HepG2 (cell line): ENCODE results near the gene FOXP3. TPM values are rescaled to one million over a fixed set of nuclear protein-coding genes. Genes with fewer than 3 reads are reported as not detected.

ENCODE experiments used
- ATAC-seq: fragments of 200-7000 bp; cut with Tn5 transposase; 3 replicates; pipeline ENCODE4 v1.9.1; 2020; ENCODE audit warnings: mild to moderate bottlenecking, moderate library complexity
- BruUV-seq: library from RNA; stranded (reverse); fragments of 400-500 nt; replicated peaks from 2 replicates; lab custom pipeline; 2021; lab: Mats Ljungman, UMichigan
- CTCF ChIA-PET: fragments of 300-600 bp; formaldehyde crosslinking; extraction: SDS; loops from one replicate; lab custom pipeline; 2021; ENCODE audit warnings: low total read pairs, inconsistent platforms, low intra/inter-chr PET ratio; lab: Yijun Ruan, JAX
- POLR2A ChIA-PET: fragments of 350-600 bp; sonication (Branson Sonifier 250); formaldehyde crosslinking; loops from one replicate; lab custom pipeline; 2020; ENCODE audit warnings: antibody characterized with exemption, inconsistent platforms; lab: Yijun Ruan, JAX
- DNase-seq: peaks from one replicate; pipeline ENCODE4 v3.0.0-alpha.2; 2015; ENCODE audit warnings: low spot score
- FAIRE-seq: peaks from 3 replicates; lab custom pipeline; 2011; peaks lifted over from hg19 to GRCh38; lab: Jason Lieb, UNC
- H2AFZ ChIP-seq: one replicate; pipeline ENCODE4 v1.6.1; 2011; ENCODE audit warnings: low read length, inconsistent platforms
- H3K27ac ChIP-seq: fragments of 300-600 bp; 3 replicates; pipeline ENCODE4 v1.8.0; 2011; ENCODE audit warnings: mixed run types, mild to moderate bottlenecking, mixed read lengths, low read length, inconsistent platforms; ENCODE audit not compliant: insufficient read depth; ENCODE audit errors: extremely low read length
- H3K27me3 ChIP-seq, 2 experiments: fragments of 200-600 bp in 1 of 2; 2 replicates in 1 of 2; 3 replicates in 1 of 2; pipeline versions ENCODE4 v1.6.0 to v1.8.0; 2011; ENCODE audit warnings: low read length in 2 of 2, mild to moderate bottlenecking in 2 of 2, moderate library complexity in 2 of 2, inconsistent platforms in 1 of 2; ENCODE audit not compliant: insufficient read depth in 2 of 2, control insufficient read depth in 1 of 2
- H3K36me3 ChIP-seq, 2 experiments: fragments of 200-600 bp in 1 of 2; replicated peaks in 1 of 2; 2 replicates in 1 of 2; 3 replicates in 1 of 2; pipeline versions ENCODE4 v1.5.1 to v1.8.0; 2011; ENCODE audit warnings: low read length in 2 of 2, inconsistent platforms in 1 of 2; ENCODE audit not compliant: insufficient read depth in 2 of 2, control insufficient read depth in 1 of 2
- H3K4me1 ChIP-seq: 2 replicates; pipeline ENCODE4 v1.5.1; 2012; ENCODE audit warnings: low read length, inconsistent platforms; ENCODE audit not compliant: insufficient read depth
- H3K4me2 ChIP-seq: 2 replicates; pipeline ENCODE4 v1.6.0; 2011; ENCODE audit warnings: low read depth, low read length, inconsistent platforms
- H3K4me3 ChIP-seq, 3 experiments: fragments of 200-600 bp in 1 of 3; sonication (generic), shearing (Covaris generic) in 1 of 3; replicated peaks in 1 of 3; 2 replicates each; pipeline ENCODE4 v1.5.1; 2011 to 2016; ENCODE audit warnings: low read length in 3 of 3, inconsistent platforms in 2 of 3, low read depth in 2 of 3, mild to moderate bottlenecking in 2 of 3, control low read depth in 1 of 3, mixed read lengths in 1 of 3; ENCODE audit not compliant: insufficient read depth in 1 of 3
- H3K79me2 ChIP-seq: one replicate; pipeline ENCODE4 v1.6.1; 2011; ENCODE audit warnings: low read length, inconsistent platforms; ENCODE audit not compliant: insufficient read depth
- H3K9ac ChIP-seq: 2 replicates; pipeline ENCODE4 v1.6.0; 2011; ENCODE audit warnings: mild to moderate bottlenecking, low read depth, low read length, inconsistent platforms; ENCODE audit not compliant: insufficient read depth
- H3K9me3 ChIP-seq: 2 replicates; pipeline ENCODE4 v1.5.1; 2012; ENCODE audit warnings: mild to moderate bottlenecking, low read length
- H4K20me1 ChIP-seq: 2 replicates; pipeline ENCODE4 v1.6.0; 2011; ENCODE audit warnings: inconsistent platforms, mild to moderate bottlenecking, low read length, moderate library complexity; ENCODE audit not compliant: insufficient read depth
- IRF2 ChIP-seq: IDR thresholded peaks from 2 replicates; pipeline ENCODE4 v1.6.1; 2018; ENCODE audit warnings: missing genetic modification reagents, missing compliant biosample characterization
- MTF1 ChIP-seq: sonication (generic); formaldehyde crosslinking; IDR thresholded peaks from 2 replicates; pipeline ENCODE4 v1.5.0; 2020; ENCODE audit warnings: missing genetic modification reagents
- PCBP1 ChIP-seq: fragments of 200-400 bp; formaldehyde crosslinking; IDR thresholded peaks from 2 replicates; pipeline ENCODE4 v1.6.1; 2017; ENCODE audit warnings: mild to moderate bottlenecking, low read depth, low read length, borderline replicate concordance
- PITX1 ChIP-seq: sonication (generic); formaldehyde crosslinking; IDR thresholded peaks from 2 replicates; pipeline ENCODE4 v1.5.1; 2020; ENCODE audit warnings: mild to moderate bottlenecking, missing genetic modification reagents
- RFX3 ChIP-seq: IDR thresholded peaks from 2 replicates; pipeline ENCODE4 v1.6.1; 2016; ENCODE audit warnings: missing biosample characterization, missing genetic modification reagents
- SATB2 ChIP-seq: sonication (generic); formaldehyde crosslinking; IDR thresholded peaks from 2 replicates; pipeline ENCODE4 v1.5.0; 2020; ENCODE audit warnings: missing genetic modification reagents
- SETDB1 ChIP-seq: sonication (generic); formaldehyde crosslinking; IDR thresholded peaks from 2 replicates; pipeline ENCODE4 v1.5.1; 2020; ENCODE audit warnings: missing genetic modification reagents, mild to moderate bottlenecking, borderline replicate concordance
- TAF1 ChIP-seq: sonication (generic); formaldehyde crosslinking; IDR thresholded peaks from 2 replicates; pipeline ENCODE4 v1.4.0; 2020; ENCODE audit warnings: missing genetic modification reagents
- ZNF30 ChIP-seq: sonication (generic); formaldehyde crosslinking; IDR thresholded peaks from 2 replicates; pipeline ENCODE4 v1.5.0; 2020; ENCODE audit warnings: mild to moderate bottlenecking, missing genetic modification reagents
- ZSCAN31 ChIP-seq: sonication (generic); formaldehyde crosslinking; IDR thresholded peaks from 2 replicates; pipeline ENCODE4 v1.5.0; 2020; ENCODE audit warnings: low read depth, mild to moderate bottlenecking, missing genetic modification reagents
- WGBS: methylation state at CpG from one replicate; pipeline ENCODE4 v1.1.6; 2017; ENCODE audit warnings: low lambda C conversion rate; 5-methylcytosine and 5-hydroxymethylcytosine counted together
- in situ Hi-C: cut with HindIII; loops from 2 replicates; pipeline ENCODE4 v1.10.0; 2017; ENCODE audit warnings: low pct_unique_long_range_greater_than_20kb; ENCODE audit not compliant: extremely low pct_ligation_motif_present
- intact Hi-C: fragments of 100-400 bp; cut with micrococcal nuclease; formaldehyde crosslinking; loops from one replicate; pipeline ENCODE4 v1.10.0; 2022; ENCODE audit not compliant: unreplicated experiment
- polyA plus RNA-seq, 8 experiments: library from polyadenylated mRNA; depleted of rRNA in 3 of 8; stranded (reverse) in 7 of 8; unstranded in 1 of 8; fragments of >200 nt; fragmentation: Illumina TruSeq in 4 of 8; extraction: Trizol in 4 of 8; gene quantifications; 2 replicates each; pipeline versions ENCODE4 v1.2.1 to v1.2.3, GENCODE V29; 2011 to 2016; ENCODE audit warnings: low read depth in 4 of 8, missing spikeins in 1 of 8, mixed read lengths in 1 of 8; ENCODE audit not compliant: insufficient read depth in 1 of 8
- total RNA-seq, 5 experiments: library from RNA; depleted of rRNA; stranded (reverse); fragments of >200 nt; fragmentation: Illumina TruSeq; extraction: Trizol; gene quantifications; 2 replicates each; pipeline ENCODE4 v1.2.3, GENCODE V29; 2016; ENCODE audit warnings: low read depth in 1 of 5
- TF ChIP-seq, protein P1 (sequence below): IDR thresholded peaks from 2 replicates; pipeline ENCODE4 v1.6.1; 2016; ENCODE audit warnings: mild to moderate bottlenecking

FOXP3 gene
- total and polyA plus RNA-seq, 2 of the 13 experiments (the other 11 are each of a cell fraction or from before 2014, with no cell fraction given) = 0.04 TPM; not detected in 1

- Histone ChIP-seq H3K36me3 (no peaks in the 10 kb centered on the region), H3K27ac (no peak overlapping the region), H2AFZ (no peak overlapping the region), H3K79me2 (no peaks in the 10 kb centered on the region), H4K20me1 (no peaks in the 10 kb centered on the region), H3K4me3 (no peak overlapping the region), H3K4me2 (no peak overlapping the region), H3K9me3 (no peaks in the 10 kb centered on the region), H3K27me3 (no peaks in the 10 kb centered on the region; a peak in 1 of 5 replicates), H3K9ac (no peak overlapping the region), H3K4me1 (no peaks in the 10 kb centered on the region)
- in situ Hi-C loops = no loop called here
- no TSS peak for BruUV-seq
- no CpG with 5 or more reads among the region's 4 CpGs for WGBS
- POLR2A ChIA-PET = no interaction called here
- no peak for DNase-seq
- intact Hi-C loops = no loop called here
- FAIRE-seq = no peak
- CTCF ChIA-PET = no interaction called here
- TF ChIP-seq IRF2 = no peak
- TF ChIP-seq PCBP1 = no peak
- TF ChIP-seq ZNF30 (CRISPR knock-in tag) = no peak
- no peak for TF ChIP-seq MTF1 (CRISPR knock-in tag)
- no peak for TF ChIP-seq RFX3 (CRISPR knock-in tag)
- no peak for TF ChIP-seq ZSCAN31
- TF ChIP-seq PITX1 = no peak
- no peak for TF ChIP-seq TAF1 (CRISPR knock-in tag)
- no peak for TF ChIP-seq SETDB1 (CRISPR knock-in tag)
- TF ChIP-seq SATB2 = no peak
- TF ChIP-seq, protein P1, sequence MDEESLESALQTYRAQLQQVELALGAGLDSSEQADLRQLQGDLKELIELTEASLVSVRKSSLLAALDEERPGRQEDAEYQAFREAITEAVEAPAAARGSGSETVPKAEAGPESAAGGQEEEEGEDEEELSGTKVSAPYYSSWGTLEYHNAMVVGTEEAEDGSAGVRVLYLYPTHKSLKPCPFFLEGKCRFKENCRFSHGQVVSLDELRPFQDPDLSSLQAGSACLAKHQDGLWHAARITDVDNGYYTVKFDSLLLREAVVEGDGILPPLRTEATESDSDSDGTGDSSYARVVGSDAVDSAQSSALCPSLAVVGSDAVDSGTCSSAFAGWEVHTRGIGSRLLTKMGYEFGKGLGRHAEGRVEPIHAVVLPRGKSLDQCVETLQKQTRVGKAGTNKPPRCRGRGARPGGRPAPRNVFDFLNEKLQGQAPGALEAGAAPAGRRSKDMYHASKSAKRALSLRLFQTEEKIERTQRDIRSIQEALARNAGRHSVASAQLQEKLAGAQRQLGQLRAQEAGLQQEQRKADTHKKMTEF = no peak
- ATAC-seq = no peak
Observed at GRCh38 chrX:49286581-49286980, 22.1 kb upstream of the FOXP3 start.
